BJ (cell line): Measurements from ENCODE around the gene SLC27A6. TPM values are rescaled to one million over a fixed set of nuclear protein-coding genes. Genes with fewer than 3 reads are reported as not detected.
"Not testable (repeated sequence)": the region's sequence is repeated elsewhere in the genome, so short reads cannot be mapped to it uniquely, and the experiment has no call there.

Experiments used
- CTCF ChIA-PET: fragments of 350-600 bp; formaldehyde crosslinking; extraction: SDS; loops from one replicate; lab custom pipeline; 2021; ENCODE audit warnings: antibody characterized with exemption, inconsistent platforms; lab: Yijun Ruan, JAX
- POLR2A ChIA-PET: fragments of 300-600 bp; sonication (Branson Sonifier 250); formaldehyde crosslinking; extraction: SDS; loops from one replicate; lab custom pipeline; 2021; ENCODE audit warnings: antibody characterized with exemption; lab: Charles Lee
- DNase-seq: peaks from one replicate; pipeline ENCODE4 v3.0.0-alpha.2; 2011; ENCODE audit warnings: low read depth
- H3K27me3 ChIP-seq: 2 replicates; pipeline ENCODE4 v1.6.0; 2011; ENCODE audit warnings: low read length; ENCODE audit not compliant: control insufficient read depth, insufficient read depth
- H3K36me3 ChIP-seq: 2 replicates; pipeline ENCODE4 v1.5.1; 2011; ENCODE audit warnings: low read length; ENCODE audit not compliant: control insufficient read depth, insufficient read depth
- H3K4me3 ChIP-seq: 2 replicates; pipeline ENCODE4 v1.5.1; 2011; ENCODE audit warnings: low read depth, mild to moderate bottlenecking, control low read depth, low read length
- CTCF ChIP-seq: IDR thresholded peaks from 2 replicates; pipeline ENCODE4 v1.5.1; 2011; ENCODE audit warnings: low read depth, mild to moderate bottlenecking, control low read depth, inconsistent platforms, low read length, moderate library complexity; ENCODE audit not compliant: insufficient read depth
- polyA plus RNA-seq: library from polyadenylated mRNA; depleted of rRNA; stranded (reverse); fragments of >200 nt; gene quantifications from 2 replicates; pipeline ENCODE4 v1.2.3, GENCODE V29; 2011

The SLC27A6 gene
- polyA plus RNA-seq, 1 experiment = 0.06 TPM

GRCh38 chr5:129031886-129032683 is 66.8 kb downstream of the SLC27A6 start:
- no peak for DNase-seq
- no peak overlapping the region for H3K4me3 ChIP-seq
- CTCF ChIA-PET = no interaction called here
- no peaks in the 10 kb centered on the region for H3K27me3 ChIP-seq
- no peaks in the 10 kb centered on the region for H3K36me3 ChIP-seq
- POLR2A ChIA-PET = no interaction called here
- no peak for TF ChIP-seq CTCF

- POLR2A ChIA-PET, CTCF ChIA-PET: not testable (repeated sequence)
These were observed 71.0 kb downstream of the SLC27A6 start for GRCh38 chr5:129036257-129036656.

GRCh38 chr5:129041196-129041881 is 76.1 kb downstream of the SLC27A6 start:
- no peak for DNase-seq
- Histone ChIP-seq H3K36me3 (no peaks in the 10 kb centered on the region), H3K27me3 (no peaks in the 10 kb centered on the region), H3K4me3 (no peak overlapping the region)
- no peak for TF ChIP-seq CTCF
- ChIA-PET CTCF (no interaction called here), POLR2A (no interaction called here)

More at GRCh38 chr5:129036257-129036656, 71.0 kb downstream of the SLC27A6 start:
- not testable (repeated sequence) for H3K36me3 ChIP-seq, H3K4me3 ChIP-seq, H3K27me3 ChIP-seq, DNase-seq

- CTCF ChIA-PET = no interaction called here
- POLR2A ChIA-PET = no interaction called here
- DNase-seq = no peak
- H3K4me3 ChIP-seq = no peak overlapping the region
- TF ChIP-seq CTCF = no peak
- no peaks in the 10 kb centered on the region for H3K36me3 ChIP-seq
- no peaks in the 10 kb centered on the region for H3K27me3 ChIP-seq
These were observed 77.0 kb downstream of the SLC27A6 start for GRCh38 chr5:129042306-129042705.

- DNase-seq = no peak
- H3K4me3 ChIP-seq = no peak overlapping the region
- CTCF ChIA-PET = interaction anchor here (0.6 to 1.3 kb wide), 2 partner anchors 10 to 113 kb away, joined by 3 read pairs; no protein-coding TSS in a partner anchor
- H3K27me3 ChIP-seq = no peaks in the 10 kb centered on the region
- POLR2A ChIA-PET = no interaction called here
- TF ChIP-seq CTCF = no peak
- H3K36me3 ChIP-seq = no peaks in the 10 kb centered on the region
These were observed 78.6 kb downstream of the SLC27A6 start for GRCh38 chr5:129043894-129044293.
